ENCODE measurements around the gene KDM6A.
A peak's percentile ranks its signal among the peaks of the same experiment; 100 is the strongest.
"Not testable (repeated sequence)": the region's sequence is repeated elsewhere in the genome, so short reads cannot be mapped to it uniquely, and the experiment has no call there.

The KDM6A gene

DNA sequence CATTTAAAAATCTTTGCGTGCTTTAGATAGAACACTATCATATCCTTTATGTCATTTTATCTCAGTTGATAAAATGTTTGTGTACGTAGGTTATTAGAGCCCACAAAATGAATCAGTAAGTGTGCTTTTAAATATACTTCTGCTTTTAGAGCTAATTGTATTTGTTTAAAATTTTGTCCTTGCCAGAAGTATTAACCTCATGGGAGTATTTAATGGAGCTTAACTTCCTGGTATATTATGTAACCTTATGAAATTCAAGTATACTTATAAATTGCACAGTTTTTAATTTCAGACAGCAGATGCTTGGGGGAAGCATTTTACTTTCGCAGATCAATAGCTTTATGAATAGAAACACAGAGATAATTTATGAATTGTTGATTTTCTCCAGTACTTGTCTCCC is 237.5 kb downstream of the KDM6A start:
- no peak for DNase-seq (ENCODE audit: low read depth)

DNA sequence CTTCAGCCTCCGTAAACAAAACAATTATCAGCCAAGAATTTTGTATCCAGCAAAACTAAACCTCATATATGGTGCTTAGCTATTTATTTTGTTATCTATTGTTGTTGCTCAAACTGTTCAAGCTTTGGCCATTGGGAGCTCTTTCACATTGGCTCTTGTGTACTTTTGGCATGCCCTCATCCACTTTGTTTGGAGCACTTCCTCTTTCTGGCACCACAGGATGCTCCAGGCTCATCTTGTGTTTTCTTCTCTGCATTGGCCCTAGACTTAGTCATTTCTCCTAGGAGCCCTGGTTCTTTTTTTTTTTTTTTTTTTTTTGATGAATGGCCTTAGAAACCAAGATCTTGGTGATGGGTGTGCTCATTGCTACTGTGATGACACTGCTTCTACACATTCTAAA is 253.2 kb downstream of the KDM6A start:
- DNase-seq (ENCODE audit: low read depth) = no peak

DNA sequence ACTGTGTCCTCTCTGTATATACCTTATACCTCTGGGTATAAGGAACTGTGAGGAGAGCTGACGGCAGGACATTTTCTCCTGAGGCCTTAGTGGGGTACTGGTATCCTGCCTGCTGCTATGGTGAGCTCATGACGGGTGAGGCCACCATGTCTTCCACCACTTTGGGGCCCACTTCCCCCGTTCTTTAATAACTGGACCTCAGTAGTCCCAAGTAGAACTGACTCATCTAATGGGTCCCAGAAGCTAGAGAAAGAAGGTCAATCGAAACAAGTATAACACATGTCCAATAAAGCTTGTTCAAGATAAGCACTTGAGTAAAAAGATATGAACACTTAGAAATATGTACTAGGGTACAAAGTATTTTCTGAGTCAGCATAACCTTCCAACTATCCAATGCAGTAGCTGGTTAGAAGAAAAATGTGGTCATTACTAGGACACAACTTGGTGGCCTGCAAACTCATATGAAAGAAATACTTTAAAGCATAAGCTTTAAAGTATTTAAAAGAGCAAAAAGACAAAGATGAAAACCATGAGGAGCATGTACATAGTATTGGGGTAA is 256.0 kb downstream of the KDM6A start:
- no peak for DNase-seq (ENCODE audit: low read depth)

DNA sequence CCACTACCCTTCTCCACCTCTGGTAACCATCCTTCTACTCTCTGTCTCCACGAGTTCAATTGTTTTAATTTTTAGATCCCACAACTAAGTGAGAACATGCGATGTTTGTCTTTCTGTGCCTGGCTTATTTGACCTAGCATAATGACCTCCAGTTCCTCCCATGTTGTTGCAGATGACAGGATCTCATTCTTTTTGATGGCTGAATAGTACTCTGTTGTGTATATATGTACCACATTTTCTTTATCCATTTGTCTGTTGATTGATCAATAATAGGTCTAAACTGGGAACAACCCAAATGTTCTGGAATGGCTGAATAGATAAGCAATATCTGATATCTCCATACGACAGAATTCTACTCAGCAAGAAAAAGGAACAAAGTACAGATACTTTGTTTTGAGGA is 260.5 kb downstream of the KDM6A start:
- no peak for DNase-seq (ENCODE audit: low read depth)

DNA sequence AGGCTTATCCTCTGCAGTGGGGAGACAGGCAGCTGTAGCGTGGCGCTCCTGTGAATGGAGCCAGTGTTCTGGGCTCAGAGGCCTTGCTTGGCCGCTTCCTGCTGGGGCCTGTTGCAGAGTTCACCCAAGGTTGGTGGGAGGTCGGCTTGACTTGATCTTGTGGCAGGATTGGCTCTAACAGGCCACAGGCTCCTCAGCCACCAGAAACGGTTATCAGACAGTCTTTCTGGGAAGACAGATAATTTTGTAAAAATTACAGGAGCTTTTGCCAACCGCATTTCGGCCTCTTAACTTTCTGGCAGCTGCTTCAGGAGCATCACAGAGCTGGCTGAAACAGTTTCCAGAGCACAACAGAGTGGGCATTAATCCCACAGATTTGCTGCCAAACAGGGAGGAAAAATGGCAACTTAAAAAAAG is 261.3 kb downstream of the KDM6A start:
- DNase-seq (ENCODE audit: low read depth) = no peak

DNA sequence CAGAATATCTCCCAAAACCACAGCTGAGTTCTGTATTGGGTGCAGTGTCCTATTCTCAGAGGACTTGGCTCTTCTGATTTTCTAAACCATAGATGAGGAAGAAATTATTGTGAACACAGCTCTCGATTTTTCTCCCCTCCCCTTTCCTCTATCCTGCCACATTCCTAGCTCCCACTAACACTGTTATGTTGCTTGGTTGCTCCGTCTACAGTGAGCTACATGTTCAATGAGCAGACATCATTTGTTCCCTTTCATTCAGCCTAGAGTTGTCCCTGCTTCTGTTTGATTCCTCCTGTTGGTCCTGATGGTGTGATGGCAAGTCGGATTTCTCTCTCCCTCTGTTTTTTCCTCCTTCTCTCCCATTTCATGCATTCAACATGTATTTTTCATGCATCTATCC is 261.8 kb downstream of the KDM6A start:
- DNase-seq (ENCODE audit: low read depth) = no peak

DNA sequence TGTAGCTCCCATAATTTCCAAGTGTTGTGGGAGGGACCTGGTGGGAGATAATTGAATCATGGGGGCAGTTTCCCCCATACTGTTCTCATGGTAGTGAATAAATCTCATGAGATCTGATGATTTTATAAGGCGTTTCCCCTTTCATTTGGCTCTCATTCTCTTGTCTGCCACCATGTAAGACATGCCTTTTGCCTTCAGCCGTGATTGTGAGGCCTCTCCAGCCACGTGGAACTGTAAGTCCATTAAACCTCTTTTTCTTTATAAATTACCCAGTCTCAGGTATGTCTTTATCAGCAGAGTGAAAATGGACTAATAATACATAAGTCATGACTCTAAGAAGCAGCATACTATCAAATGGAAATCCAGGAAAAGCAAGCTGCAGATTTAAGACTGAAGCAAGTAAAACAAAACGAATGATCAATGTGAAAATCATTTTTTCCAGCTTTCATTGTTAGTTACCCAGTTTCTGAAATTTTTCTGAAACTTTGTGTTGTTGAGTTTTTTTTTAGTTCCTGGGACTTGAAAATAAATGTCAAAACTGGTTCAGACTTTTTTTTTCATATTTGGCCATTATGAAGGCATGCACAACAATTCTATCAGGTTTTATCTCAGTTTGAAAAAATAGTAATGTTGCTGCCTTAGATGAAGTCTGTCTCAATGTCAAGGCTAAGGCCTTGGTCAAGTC is 262.5 kb downstream of the KDM6A start:
- DNase-seq (ENCODE audit: low read depth) = not testable (repeated sequence)

DNA sequence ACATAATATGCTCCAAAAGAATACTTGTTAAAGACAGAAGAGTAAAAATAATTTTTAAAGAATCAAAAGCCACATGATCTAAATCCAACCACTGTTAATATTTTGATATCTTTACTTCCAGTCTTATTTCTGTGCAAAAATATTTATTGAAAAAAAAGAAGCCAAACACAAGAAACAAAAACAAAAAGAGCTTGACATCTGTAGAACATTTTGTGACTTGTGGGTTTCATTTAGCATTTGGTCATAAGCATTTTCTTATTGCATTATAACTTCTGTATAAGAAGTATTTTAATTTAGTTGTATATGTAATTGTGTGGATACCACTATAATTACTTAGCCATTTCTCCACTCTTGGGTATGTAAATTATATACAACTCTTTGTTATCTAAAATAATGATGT is 264.5 kb downstream of the KDM6A start:
- DNase-seq (ENCODE audit: low read depth) = no peak

DNA sequence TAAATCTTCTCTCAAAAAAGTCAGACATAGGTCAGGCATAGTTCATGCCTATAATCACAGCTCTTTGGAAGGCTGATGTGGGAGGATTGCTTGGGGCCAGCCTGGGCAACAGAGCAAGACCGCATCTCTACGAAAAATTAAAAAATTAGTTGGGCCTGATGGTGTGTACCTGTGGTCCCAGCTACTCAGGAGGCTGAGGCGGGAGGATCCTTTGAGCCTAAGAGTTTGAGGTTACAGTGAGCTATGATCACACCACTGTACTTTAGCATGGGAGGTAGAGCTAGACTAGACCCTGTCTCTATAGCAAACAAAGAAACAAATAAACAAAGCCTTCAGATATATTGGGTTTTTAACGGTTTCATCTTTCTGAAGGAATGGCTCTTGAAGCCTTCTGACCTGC is 265.5 kb downstream of the KDM6A start:
- DNase-seq (ENCODE audit: low read depth) = no peak

DNA sequence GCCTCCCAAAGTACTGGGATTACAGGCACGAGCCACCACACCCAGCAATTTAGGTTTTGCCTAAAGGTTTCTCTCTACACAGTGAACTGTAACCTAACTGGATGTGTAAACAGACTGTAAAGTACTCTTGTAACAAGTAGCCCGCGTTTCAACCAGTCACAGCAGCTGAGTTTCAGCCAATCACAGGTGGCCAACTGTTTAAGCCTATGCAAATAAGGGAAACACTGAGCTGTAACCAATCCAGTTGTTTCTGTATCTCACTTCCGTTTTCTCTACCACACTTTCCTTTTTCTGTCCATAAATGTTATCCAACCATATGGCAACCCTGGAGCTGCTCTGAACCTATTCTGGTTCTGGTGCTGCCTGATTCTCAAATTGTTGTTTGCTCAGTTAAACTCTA is 267.8 kb downstream of the KDM6A start:
- no peak for DNase-seq (ENCODE audit: low read depth)

DNA sequence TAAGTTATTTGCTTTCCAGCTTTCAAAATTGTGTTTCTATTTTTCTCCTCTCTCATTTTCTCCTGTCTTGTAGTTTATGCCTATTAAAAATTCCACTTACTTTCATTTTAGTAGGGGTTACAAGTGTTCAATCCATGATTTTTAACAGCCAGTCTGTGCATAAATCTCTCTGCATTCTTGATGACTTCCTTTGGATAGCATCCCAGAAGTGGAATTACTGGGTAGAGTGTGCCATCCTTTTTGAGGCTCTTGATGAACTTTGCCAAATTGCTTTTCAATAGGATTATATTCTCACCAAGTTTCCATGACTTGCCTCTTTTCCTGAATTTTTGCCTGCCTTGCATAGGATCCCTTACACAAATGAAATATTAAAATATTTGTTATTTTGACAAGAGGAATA is 269.2 kb downstream of the KDM6A start:
- peak; percentile 9 for DNase-seq (ENCODE audit: low read depth)

DNA sequence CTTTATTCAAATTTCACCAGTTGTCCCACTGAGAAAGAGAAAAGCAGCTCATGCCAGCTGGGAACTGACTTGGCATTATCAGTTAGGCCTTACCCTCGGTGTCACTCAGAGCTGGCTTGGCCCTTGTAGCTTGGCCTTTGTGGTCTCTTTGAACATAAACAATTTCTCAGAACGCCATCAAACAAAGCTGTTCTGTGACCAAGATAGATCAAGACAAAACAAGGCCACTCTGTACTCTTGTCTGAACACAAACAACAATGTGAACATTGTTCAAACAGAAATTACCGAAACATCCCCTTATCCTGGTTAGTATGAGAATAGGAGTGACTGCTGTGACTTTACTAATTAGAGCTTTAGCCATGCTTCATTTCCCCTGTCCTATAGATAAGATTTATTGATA is 270.5 kb downstream of the KDM6A start:
- no peak for DNase-seq (ENCODE audit: low read depth)

DNA sequence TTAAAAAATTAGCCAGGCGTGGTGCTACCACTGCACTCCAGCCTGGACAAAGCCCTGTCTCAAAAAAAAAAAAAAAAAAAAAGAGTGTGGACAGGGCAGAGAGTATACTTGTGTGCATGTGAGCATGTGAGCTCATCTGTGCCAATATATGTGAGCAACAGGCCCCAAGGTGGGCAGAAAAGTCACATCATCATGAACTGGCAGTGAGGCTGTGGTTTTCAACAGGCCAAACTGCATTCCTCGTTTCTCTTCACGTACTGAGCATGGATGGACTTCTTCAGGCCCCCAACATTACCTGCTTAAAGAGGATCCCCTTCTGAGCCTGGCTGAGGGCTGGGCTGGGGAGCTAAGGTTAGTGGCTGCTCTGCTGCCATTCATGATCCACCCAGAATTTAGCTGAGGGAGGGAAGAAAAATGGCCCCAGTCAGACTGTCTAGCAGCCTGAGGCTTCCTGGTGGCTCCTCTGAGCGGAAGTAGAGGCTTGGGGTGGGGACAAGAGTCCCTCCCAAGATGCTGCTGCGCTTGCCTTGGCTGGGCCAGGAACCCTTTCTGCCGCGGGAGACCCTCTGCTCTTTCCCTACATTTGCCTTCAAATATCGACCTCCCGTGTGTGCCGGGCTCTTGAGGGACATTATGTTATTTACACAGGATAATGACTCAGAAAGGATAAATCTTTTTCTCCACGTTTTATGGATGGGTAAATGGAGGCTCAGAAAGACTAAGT is 272.7 kb downstream of the KDM6A start:
- DNase-seq (ENCODE audit: low read depth) = no peak

DNA sequence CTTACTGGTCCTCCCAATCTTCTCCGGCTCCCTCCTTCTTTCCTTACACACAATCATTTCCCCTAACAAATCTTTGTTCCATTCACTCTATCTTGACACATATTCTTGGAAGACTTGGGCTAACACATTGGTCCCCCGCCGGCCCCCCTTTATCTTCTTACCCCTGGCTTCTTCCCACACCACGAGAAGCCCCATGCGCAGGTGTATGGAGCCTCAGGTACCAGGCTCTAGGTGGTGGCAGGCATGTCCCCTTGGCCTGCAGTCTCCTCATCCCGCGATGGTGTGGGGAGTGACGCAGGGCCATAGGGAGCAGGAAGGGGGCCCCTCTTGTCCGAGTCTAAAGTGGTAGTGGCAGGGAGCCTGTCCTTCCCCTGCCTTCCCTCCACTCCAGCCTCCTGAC is 277.8 kb downstream of the KDM6A start:
- no peak for DNase-seq (ENCODE audit: low read depth)

DNA sequence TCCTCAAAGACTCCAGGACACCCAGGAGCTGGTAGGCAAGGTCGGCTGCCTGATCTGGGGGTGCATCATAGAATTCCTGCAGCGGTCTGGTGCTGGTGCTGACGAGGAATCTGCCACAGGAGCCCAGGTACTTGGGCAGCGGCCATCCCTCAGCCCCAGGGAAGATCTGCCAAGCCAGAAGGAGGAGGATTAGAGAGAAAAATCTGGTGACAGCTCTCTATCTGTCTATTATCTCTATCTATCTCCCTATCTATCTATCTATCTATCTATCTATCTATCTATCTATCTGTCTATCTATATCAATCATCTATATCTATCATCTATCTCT is 281.0 kb downstream of the KDM6A start:
- DNase-seq (ENCODE audit: low read depth) = no peak

DNA sequence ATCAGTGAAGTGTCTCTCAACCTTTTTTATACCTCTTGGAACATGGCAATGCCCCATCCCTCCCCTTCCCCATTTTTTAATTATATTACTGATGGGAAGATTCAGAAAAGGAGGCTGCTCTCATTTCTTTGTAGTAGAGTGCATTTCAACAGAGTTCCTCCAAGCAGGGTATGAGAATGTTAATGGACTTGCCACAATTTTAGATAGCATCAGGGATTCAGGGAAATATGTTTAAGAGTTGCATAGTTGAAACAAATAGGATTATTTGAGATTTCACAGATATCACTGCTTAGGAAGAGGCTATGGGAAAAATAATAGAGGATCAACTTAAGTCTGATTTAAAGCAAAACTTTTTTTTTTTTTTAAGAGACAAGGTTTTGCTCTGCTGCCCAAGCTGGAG is 281.5 kb downstream of the KDM6A start:
- no peak for DNase-seq (ENCODE audit: low read depth)

DNA sequence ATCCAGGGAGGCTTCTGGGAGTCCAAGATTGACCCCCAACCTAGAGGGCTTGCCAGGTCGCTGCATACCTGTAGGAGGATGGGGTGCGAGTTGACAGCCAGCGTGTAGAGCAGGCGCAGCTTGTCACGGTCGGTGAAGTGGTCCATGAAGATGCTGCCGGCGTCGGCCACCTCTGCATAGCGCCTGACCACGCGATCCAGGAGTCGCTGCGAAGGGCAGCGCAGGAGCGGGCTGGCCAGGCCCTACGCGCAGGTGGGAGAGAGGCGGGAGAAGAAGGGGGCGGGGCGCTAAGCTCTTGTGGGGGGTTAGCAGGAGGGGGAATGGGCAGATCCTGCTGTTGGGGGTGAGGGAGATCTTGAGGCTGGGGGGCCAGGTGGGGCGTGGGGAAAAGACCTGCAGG is 284.7 kb downstream of the KDM6A start:
- DNase-seq (ENCODE audit: low read depth) = no peak

Data from stromal cell of bone marrow (primary cell).